Measurements from ENCODE around the gene ANO6.

DNA sequence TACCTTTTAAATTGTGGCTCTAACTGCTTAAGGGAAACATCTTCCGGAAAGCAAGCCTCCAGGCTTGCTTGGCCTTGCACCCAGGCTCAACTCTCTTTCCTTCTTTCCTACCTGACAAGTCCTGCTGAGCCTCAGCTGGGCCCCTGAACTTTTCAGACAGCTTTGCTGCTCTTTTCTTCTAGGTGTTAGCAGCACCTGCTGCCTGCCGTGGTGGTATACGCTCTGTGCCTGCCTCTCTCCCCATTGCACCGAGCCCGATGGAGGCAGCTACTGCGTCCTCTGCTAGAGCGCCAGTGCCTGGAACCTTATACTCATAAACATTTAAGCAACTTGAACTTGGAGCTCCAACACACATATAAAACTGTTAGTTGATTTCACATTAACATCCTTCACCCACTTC is 195.7 kb downstream of the ANO6 start:
- TF ChIP-seq, protein P1, sequence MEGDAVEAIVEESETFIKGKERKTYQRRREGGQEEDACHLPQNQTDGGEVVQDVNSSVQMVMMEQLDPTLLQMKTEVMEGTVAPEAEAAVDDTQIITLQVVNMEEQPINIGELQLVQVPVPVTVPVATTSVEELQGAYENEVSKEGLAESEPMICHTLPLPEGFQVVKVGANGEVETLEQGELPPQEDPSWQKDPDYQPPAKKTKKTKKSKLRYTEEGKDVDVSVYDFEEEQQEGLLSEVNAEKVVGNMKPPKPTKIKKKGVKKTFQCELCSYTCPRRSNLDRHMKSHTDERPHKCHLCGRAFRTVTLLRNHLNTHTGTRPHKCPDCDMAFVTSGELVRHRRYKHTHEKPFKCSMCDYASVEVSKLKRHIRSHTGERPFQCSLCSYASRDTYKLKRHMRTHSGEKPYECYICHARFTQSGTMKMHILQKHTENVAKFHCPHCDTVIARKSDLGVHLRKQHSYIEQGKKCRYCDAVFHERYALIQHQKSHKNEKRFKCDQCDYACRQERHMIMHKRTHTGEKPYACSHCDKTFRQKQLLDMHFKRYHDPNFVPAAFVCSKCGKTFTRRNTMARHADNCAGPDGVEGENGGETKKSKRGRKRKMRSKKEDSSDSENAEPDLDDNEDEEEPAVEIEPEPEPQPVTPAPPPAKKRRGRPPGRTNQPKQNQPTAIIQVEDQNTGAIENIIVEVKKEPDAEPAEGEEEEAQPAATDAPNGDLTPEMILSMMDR (IDR thresholded peaks at IDR 0.05; ENCODE audit: low read depth, low read length, missing input control): no peak
- TF ChIP-seq SP1 (IDR thresholded peaks at IDR 0.05) (no peak), RAD21 (IDR thresholded peaks at IDR 0.05) (no peak), FOXA2 (IDR thresholded peaks at IDR 0.05) (no peak), TAF1 (conservative IDR thresholded peaks at IDR 0.05) (no peak), NR2F2 (IDR thresholded peaks at IDR 0.05) (no peak), HNF4A (conservative IDR thresholded peaks at IDR 0.05) (no peak)
- TF ChIP-seq, protein P2, sequence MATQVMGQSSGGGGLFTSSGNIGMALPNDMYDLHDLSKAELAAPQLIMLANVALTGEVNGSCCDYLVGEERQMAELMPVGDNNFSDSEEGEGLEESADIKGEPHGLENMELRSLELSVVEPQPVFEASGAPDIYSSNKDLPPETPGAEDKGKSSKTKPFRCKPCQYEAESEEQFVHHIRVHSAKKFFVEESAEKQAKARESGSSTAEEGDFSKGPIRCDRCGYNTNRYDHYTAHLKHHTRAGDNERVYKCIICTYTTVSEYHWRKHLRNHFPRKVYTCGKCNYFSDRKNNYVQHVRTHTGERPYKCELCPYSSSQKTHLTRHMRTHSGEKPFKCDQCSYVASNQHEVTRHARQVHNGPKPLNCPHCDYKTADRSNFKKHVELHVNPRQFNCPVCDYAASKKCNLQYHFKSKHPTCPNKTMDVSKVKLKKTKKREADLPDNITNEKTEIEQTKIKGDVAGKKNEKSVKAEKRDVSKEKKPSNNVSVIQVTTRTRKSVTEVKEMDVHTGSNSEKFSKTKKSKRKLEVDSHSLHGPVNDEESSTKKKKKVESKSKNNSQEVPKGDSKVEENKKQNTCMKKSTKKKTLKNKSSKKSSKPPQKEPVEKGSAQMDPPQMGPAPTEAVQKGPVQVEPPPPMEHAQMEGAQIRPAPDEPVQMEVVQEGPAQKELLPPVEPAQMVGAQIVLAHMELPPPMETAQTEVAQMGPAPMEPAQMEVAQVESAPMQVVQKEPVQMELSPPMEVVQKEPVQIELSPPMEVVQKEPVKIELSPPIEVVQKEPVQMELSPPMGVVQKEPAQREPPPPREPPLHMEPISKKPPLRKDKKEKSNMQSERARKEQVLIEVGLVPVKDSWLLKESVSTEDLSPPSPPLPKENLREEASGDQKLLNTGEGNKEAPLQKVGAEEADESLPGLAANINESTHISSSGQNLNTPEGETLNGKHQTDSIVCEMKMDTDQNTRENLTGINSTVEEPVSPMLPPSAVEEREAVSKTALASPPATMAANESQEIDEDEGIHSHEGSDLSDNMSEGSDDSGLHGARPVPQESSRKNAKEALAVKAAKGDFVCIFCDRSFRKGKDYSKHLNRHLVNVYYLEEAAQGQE (IDR thresholded peaks at IDR 0.05): no peak

Data from liver (tissue), 3 donors.